Measurements from ENCODE around the gene KCNV2. TPM values are rescaled to one million over a fixed set of nuclear protein-coding genes. Genes with fewer than 3 reads are reported as not detected.

Gene KCNV2
- total RNA-seq, 1 donor from 2014 or later, result not detected

DNA sequence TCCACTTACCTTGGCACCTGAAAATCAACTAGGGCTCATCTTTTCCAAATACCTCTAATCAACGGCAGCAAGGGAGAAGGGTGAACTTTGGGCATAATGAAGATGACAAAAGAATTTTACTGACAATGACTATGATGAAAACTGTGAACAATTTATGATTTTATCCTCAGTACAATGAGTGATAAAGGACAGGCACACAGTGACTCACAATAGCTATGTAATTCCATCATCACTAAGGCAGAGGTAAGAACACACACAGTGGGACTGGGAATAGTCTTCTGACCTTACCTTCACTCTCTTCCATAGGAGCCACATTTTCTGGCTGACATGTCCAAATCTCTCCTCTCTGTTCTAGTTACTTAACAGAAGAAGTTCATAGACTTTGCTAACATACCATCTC, 26.1 kb upstream of the KCNV2 start:
- no peak overlapping the region for H3K27ac Mint-ChIP-seq (ENCODE audit: unreplicated experiment)
- DNase-seq, result no peak
- TF ChIP-seq, protein P1, sequence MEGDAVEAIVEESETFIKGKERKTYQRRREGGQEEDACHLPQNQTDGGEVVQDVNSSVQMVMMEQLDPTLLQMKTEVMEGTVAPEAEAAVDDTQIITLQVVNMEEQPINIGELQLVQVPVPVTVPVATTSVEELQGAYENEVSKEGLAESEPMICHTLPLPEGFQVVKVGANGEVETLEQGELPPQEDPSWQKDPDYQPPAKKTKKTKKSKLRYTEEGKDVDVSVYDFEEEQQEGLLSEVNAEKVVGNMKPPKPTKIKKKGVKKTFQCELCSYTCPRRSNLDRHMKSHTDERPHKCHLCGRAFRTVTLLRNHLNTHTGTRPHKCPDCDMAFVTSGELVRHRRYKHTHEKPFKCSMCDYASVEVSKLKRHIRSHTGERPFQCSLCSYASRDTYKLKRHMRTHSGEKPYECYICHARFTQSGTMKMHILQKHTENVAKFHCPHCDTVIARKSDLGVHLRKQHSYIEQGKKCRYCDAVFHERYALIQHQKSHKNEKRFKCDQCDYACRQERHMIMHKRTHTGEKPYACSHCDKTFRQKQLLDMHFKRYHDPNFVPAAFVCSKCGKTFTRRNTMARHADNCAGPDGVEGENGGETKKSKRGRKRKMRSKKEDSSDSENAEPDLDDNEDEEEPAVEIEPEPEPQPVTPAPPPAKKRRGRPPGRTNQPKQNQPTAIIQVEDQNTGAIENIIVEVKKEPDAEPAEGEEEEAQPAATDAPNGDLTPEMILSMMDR (IDR thresholded peaks at IDR 0.05; ENCODE audit: partially characterized antibody, unreplicated experiment), result no peak
- peaks cover 2% of the 10 kb centered on the region for H3K9me3 Mint-ChIP-seq (ENCODE audit: unreplicated experiment)
- no peak overlapping the region for H3K4me3 Mint-ChIP-seq (ENCODE audit: unreplicated experiment)
- H3K36me3 Mint-ChIP-seq (ENCODE audit: unreplicated experiment), result no peaks in the 10 kb centered on the region
- no peaks in the 10 kb centered on the region for H3K4me1 Mint-ChIP-seq (ENCODE audit: low read depth, unreplicated experiment)
- H3K27me3 Mint-ChIP-seq (ENCODE audit: unreplicated experiment), result no peaks in the 10 kb centered on the region

DNA sequence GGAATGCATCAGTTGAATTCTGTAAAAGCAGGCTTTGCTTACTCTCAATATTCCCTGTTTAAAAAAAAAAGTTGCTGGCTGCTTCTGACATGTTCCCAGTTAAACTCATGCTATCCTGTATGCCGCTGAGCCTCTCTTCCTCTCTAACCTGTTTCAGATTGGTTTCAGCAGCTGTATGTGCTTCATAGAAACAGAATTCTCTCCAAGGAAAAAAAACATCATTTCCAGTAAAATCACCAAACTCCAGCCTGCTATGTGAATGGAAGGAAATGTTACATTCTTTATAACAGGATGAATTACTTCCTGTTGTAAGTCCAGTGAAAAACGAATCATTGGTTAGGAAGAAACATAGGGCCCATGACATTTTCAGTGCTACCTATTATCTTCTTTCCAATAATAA, 25.7 kb upstream of the KCNV2 start:
- peaks cover 2% of the 10 kb centered on the region for H3K9me3 Mint-ChIP-seq (ENCODE audit: unreplicated experiment)
- no peaks in the 10 kb centered on the region for H3K36me3 Mint-ChIP-seq (ENCODE audit: unreplicated experiment)
- no peaks in the 10 kb centered on the region for H3K27me3 Mint-ChIP-seq (ENCODE audit: unreplicated experiment)
- no peak overlapping the region for H3K4me3 Mint-ChIP-seq (ENCODE audit: unreplicated experiment)
- H3K4me1 Mint-ChIP-seq (ENCODE audit: low read depth, unreplicated experiment), result no peaks in the 10 kb centered on the region
- TF ChIP-seq, protein P1 (IDR thresholded peaks at IDR 0.05; ENCODE audit: partially characterized antibody, unreplicated experiment), result no peak
- no peak overlapping the region for H3K27ac Mint-ChIP-seq (ENCODE audit: unreplicated experiment)
- DNase-seq, result no peak

DNA sequence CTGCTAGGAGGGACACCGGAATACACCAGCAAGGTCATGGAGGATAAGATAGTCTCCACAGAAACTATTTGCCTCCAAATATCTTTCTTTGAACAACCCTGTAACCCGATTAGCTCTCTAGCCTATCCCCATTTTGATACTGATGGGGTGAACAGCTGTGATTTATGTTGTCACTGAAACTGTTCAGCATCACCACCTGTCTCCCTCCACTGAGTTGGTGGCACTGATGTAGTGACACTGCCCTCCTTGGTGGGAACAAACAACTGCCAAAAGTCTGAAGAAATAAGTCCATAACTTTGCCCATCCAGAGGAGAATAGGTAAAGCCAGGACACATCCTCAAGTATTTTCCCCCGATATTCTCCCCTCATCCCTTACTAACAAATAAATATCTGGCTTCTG, 24.3 kb upstream of the KCNV2 start:
- Mint-ChIP-seq H3K36me3 (ENCODE audit: unreplicated experiment) (no peaks in the 10 kb centered on the region), H3K9me3 (ENCODE audit: unreplicated experiment) (peaks cover 4% of the 10 kb centered on the region), H3K4me3 (ENCODE audit: unreplicated experiment) (no peak overlapping the region), H3K27ac (ENCODE audit: unreplicated experiment) (no peak overlapping the region), H3K27me3 (ENCODE audit: unreplicated experiment) (no peaks in the 10 kb centered on the region), H3K4me1 (ENCODE audit: low read depth, unreplicated experiment) (no peaks in the 10 kb centered on the region)
- no peak for DNase-seq
- TF ChIP-seq, protein P1 (IDR thresholded peaks at IDR 0.05; ENCODE audit: partially characterized antibody, unreplicated experiment), result no peak

DNA sequence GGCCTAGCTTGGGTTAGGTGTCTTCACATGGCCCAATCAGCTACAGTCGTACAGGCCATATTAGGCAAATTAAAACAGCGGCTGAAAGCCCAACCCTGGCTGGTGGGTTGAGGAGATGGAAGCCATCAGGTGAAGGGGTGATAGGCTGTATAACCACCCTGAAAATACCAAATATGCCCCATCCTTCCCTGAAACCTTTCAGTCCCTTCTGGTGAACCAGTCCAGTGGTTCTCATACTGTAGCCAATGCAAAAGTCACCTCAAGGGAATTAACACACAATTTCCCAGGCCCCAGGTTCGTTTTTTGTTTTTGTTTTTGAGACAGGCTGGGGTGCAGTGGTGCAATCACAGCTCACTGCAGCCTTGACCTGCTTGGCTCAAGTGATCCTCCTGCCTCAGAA, 19.8 kb upstream of the KCNV2 start:
- TF ChIP-seq, protein P1 (IDR thresholded peaks at IDR 0.05; ENCODE audit: partially characterized antibody, unreplicated experiment), result no peak
- Mint-ChIP-seq H3K27ac (ENCODE audit: unreplicated experiment) (no peak overlapping the region), H3K27me3 (ENCODE audit: unreplicated experiment) (no peaks in the 10 kb centered on the region), H3K36me3 (ENCODE audit: unreplicated experiment) (no peaks in the 10 kb centered on the region), H3K4me3 (ENCODE audit: unreplicated experiment) (no peak overlapping the region), H3K9me3 (ENCODE audit: unreplicated experiment) (peaks cover 2% of the 10 kb centered on the region), H3K4me1 (ENCODE audit: low read depth, unreplicated experiment) (peaks cover 17% of the 10 kb centered on the region)
- no peak for DNase-seq

DNA sequence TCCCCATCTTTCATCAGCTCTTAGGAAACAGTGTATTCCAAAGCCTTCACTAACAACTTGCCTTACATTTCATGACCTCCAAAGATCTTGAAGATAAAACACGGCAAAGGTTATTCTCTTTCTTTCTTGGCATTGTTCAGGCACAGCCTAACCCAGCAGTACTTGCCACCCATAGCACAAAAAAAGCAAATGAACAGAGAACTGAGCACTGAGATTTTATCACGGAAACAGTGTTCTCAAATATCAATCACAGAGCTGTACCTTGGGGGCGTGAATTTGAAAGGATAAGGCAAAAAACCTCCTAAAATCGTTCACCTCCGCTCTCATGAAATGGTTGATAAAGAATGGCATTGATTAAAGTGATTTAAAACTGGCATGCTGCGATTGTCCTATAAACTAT, 16.9 kb upstream of the KCNV2 start:
- DNase-seq, result no peak
- Mint-ChIP-seq H3K4me3 (ENCODE audit: unreplicated experiment) (no peak overlapping the region), H3K9me3 (ENCODE audit: unreplicated experiment) (peaks cover 2% of the 10 kb centered on the region), H3K36me3 (ENCODE audit: unreplicated experiment) (no peaks in the 10 kb centered on the region), H3K4me1 (ENCODE audit: low read depth, unreplicated experiment) (peaks cover 18% of the 10 kb centered on the region), H3K27ac (ENCODE audit: unreplicated experiment) (no peak overlapping the region), H3K27me3 (ENCODE audit: unreplicated experiment) (no peaks in the 10 kb centered on the region)
- TF ChIP-seq, protein P1 (IDR thresholded peaks at IDR 0.05; ENCODE audit: partially characterized antibody, unreplicated experiment), result no peak

Data from glutamatergic neuron (in vitro differentiated cells).